Lower lobe of right lung (tissue), 2 donors: Measurements from ENCODE around the gene FNIP1. TPM values are rescaled to one million over a fixed set of nuclear protein-coding genes. Genes with fewer than 3 reads are reported as not detected.
"Not testable (repeated sequence)": the region's sequence is repeated elsewhere in the genome, so short reads cannot be mapped to it uniquely, and the experiment has no call there.

Experiments
- ATAC-seq, 2 donors: fragments of 200-7000 bp; cut with Tn5 transposase; one replicate each; pipeline ENCODE4 v1.9.1; 2020 to 2022; ENCODE audit warnings: mild to moderate bottlenecking in 2 of 2, moderate library complexity in 2 of 2
- DNase-seq: peaks from one replicate; pipeline ENCODE4 v3.0.0-alpha.2; 2020
- H3K27ac ChIP-seq: fragments of 200-600 bp; one replicate; pipeline ENCODE4 v1.8.0; 2022
- H3K27me3 ChIP-seq: fragments of 200-600 bp; one replicate; pipeline ENCODE4 v1.8.0; 2022; ENCODE audit warnings: low read depth
- H3K36me3 ChIP-seq: fragments of 200-600 bp; one replicate; pipeline ENCODE4 v1.8.0; 2022; ENCODE audit warnings: mild to moderate bottlenecking
- H3K4me1 ChIP-seq: fragments of 200-600 bp; one replicate; pipeline ENCODE4 v1.8.0; 2022
- H3K4me3 ChIP-seq: fragments of 200-600 bp; one replicate; pipeline ENCODE4 v1.8.0; 2022; ENCODE audit warnings: mild to moderate bottlenecking
- H3K9me3 ChIP-seq: fragments of 200-600 bp; one replicate; pipeline ENCODE4 v1.8.0; 2022
- CTCF ChIP-seq: fragments of 200-600 bp; IDR thresholded peaks from one replicate; pipeline ENCODE4 v1.8.0; 2022; ENCODE audit warnings: antibody characterized with exemption, mild to moderate bottlenecking
- intact Hi-C: fragments of 100-400 bp; cut with DNase I; formaldehyde crosslinking; loops from one replicate; pipeline ENCODE4 v1.11.0; 2022
- total RNA-seq: library from RNA; stranded (reverse); fragmentation: NEBNext Ultra II Directional; extraction: Animal tissue kit (Norgen Biotek cat#: 25700); gene quantifications from one replicate; pipeline ENCODE4 v1.2.1, GENCODE V29; 2021
- donor health status: DM: no; HTN: yes; CAD: no; lungs with severe emphysema.

FNIP1 gene
- total RNA-seq, 1 donor from 2014 or later = 40.3 TPM

GRCh38 chr5:131720714-131721113, 76.1 kb downstream of the FNIP1 start:
- no peak for TF ChIP-seq CTCF
- H3K27ac ChIP-seq = no peak overlapping the region
- H3K9me3 ChIP-seq = no peaks in the 10 kb centered on the region
- DNase-seq = no peak
- intact Hi-C loops = no loop called here
- no peak overlapping the region for H3K4me3 ChIP-seq
- H3K4me1 ChIP-seq = no peaks in the 10 kb centered on the region
- no peak for ATAC-seq
- H3K27me3 ChIP-seq = no peaks in the 10 kb centered on the region
- H3K36me3 ChIP-seq = peaks cover 25% of the 10 kb centered on the region

DNA sequence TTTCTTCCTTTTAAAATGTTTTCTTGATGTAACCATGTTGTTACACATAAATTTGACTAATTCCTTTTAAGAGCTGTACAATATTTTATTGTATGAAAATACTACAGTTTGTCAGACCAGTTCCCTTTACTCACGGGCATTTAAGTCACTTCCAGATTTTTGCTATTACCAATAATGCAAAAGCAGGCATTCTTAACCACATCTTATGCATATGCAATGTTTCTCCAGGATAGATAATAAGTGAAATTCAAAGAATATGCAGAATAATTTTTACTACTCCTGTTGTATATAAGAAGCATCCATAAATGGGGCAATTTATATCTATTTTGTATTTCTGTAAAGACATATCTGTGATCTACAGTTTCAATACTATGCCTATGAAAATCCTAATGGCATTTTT, 77.3 kb downstream of the FNIP1 start:
- Histone ChIP-seq H3K4me1 (no peaks in the 10 kb centered on the region), H3K36me3 (peaks cover 33% of the 10 kb centered on the region), H3K9me3 (no peaks in the 10 kb centered on the region), H3K27me3 (no peaks in the 10 kb centered on the region), H3K27ac (no peak overlapping the region), H3K4me3 (no peak overlapping the region)
- ATAC-seq = no peak
- intact Hi-C loops = no loop called here
- no peak for TF ChIP-seq CTCF
- DNase-seq = no peak

DNA sequence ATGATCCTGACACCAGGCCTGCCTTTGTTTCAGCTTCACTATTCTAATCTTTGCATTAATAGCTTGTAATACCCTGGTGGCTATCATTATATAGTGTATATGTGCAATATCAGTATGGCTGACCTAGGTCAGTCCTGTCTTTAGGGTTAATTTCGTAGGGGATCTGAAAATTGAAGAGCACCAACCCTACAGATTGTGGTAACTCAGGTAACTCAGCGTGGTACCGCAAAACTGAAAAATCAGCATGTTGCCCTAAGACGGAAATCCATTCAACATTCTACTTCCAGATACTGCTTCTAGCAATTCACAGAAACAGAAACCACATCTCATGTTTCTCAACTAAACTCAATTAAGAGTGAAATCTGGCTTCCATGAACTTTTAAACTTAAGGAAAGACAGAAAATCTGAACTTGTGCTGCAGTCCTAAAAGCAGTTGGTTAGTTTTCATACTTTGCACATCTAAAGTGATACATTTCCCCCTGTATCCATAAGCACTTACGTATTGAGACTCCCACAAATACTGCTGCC, 78.3 kb downstream of the FNIP1 start:
- H3K4me3 ChIP-seq = no peak overlapping the region
- intact Hi-C loops = no loop called here
- peaks cover 43% of the 10 kb centered on the region for H3K36me3 ChIP-seq
- no peak for ATAC-seq
- no peak for TF ChIP-seq CTCF
- H3K4me1 ChIP-seq = no peaks in the 10 kb centered on the region
- DNase-seq = no peak
- no peaks in the 10 kb centered on the region for H3K9me3 ChIP-seq
- H3K27ac ChIP-seq = no peak overlapping the region
- H3K27me3 ChIP-seq = no peaks in the 10 kb centered on the region

- H3K4me1 ChIP-seq, H3K9me3 ChIP-seq, H3K27me3 ChIP-seq, H3K27ac ChIP-seq, DNase-seq, H3K4me3 ChIP-seq, ATAC-seq, intact Hi-C loops: not testable (repeated sequence)
- peaks cover 46% of the 10 kb centered on the region for H3K36me3 ChIP-seq
Measured at GRCh38 chr5:131717164-131717563, 79.7 kb downstream of the FNIP1 start.

DNA sequence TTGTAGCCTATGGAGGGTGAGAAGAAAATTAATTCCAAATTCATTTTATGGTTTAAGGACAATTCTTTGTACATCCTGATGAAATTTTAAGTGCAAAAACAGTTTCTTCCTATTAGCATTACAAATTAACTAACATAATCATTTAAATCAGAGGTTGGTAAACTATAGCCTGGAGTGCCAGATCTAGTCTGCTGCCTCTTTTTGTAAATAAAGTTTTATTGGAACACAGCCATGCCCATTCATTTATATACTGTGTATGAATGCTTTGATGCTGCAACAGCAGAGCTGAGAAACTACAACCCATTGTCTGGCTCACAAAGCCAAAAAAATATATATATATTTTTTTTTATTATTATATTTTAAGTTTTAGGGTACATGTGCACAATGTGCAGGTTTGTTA, 80.2 kb downstream of the FNIP1 start:
- H3K27me3 ChIP-seq = no peaks in the 10 kb centered on the region
- no peak for ATAC-seq
- H3K27ac ChIP-seq = no peak overlapping the region
- intact Hi-C loops = no loop called here
- DNase-seq = no peak
- H3K9me3 ChIP-seq = no peaks in the 10 kb centered on the region
- H3K4me3 ChIP-seq = no peak overlapping the region
- no peak for TF ChIP-seq CTCF
- H3K4me1 ChIP-seq = no peaks in the 10 kb centered on the region
- H3K36me3 ChIP-seq = peaks cover 46% of the 10 kb centered on the region

DNA sequence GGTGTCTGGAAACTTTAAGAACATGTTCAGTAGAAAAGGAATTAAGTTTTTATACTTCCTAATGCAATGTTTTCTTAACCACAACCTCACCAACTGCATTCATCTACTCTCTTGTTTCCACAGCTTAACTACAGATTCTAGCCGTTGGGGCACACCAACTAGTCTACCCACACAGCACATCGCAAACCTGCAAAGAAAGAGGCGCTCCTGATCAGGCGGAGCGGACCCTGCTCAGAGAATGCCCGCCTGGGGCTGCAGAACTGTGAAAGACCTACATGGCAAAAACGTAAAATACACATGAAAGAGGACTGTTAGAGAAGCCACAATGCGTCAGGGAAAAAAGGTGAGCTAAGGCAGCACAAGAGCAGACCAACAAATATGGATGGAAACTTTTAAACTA, 86.4 kb downstream of the FNIP1 start:
- Histone ChIP-seq H3K4me3 (no peak overlapping the region), H3K4me1 (no peaks in the 10 kb centered on the region), H3K27ac (no peak overlapping the region), H3K9me3 (no peaks in the 10 kb centered on the region), H3K36me3 (peaks cover 55% of the 10 kb centered on the region), H3K27me3 (no peaks in the 10 kb centered on the region)
- no peak for DNase-seq
- intact Hi-C loops = no loop called here
- no peak for TF ChIP-seq CTCF
- no peak for ATAC-seq
